Prostate gland (tissue), 2 donors: ENCODE results near the gene SORBS1.

Experiments used
- POLR2A ChIP-seq: fragments of 450-650 bp; IDR thresholded peaks from one replicate; pipeline ENCODE4 v1.6.1; 2016; ENCODE audit warnings: antibody characterized with exemption, mild to moderate bottlenecking
- TF ChIP-seq, protein P1 (sequence below), 4 experiments: fragments of 200-600 bp in 2 of 4; fragments of 450-650 bp in 2 of 4; sonication (generic) in 2 of 4; IDR thresholded peaks; 1 replicate in 3 of 4; 2 replicates in 1 of 4; pipeline ENCODE4 v1.5.1; 2016 to 2019; ENCODE audit warnings: antibody characterized with exemption in 4 of 4, mild to moderate bottlenecking in 2 of 4, moderate library complexity in 2 of 4

DNA sequence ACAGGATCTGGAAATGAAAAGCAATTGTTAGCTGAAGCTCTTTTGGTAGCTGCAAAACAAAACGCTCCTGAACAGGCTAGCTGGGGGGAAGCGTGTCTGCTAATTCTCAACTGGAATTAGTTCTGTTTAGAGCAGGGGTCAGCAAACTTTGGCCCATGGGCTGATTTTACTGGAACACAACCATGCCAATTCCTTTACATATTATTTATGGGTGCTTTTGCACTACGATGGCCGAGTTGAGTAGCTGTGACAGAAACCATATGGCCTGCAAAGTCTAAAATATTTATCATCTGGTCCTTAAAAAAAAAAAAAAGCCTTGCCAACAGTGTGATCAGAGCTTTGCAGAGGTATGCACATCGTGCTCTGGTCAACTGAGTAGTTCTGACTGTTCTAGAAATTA lies 162.0 kb downstream of the SORBS1 start:
- TF ChIP-seq, protein P1, sequence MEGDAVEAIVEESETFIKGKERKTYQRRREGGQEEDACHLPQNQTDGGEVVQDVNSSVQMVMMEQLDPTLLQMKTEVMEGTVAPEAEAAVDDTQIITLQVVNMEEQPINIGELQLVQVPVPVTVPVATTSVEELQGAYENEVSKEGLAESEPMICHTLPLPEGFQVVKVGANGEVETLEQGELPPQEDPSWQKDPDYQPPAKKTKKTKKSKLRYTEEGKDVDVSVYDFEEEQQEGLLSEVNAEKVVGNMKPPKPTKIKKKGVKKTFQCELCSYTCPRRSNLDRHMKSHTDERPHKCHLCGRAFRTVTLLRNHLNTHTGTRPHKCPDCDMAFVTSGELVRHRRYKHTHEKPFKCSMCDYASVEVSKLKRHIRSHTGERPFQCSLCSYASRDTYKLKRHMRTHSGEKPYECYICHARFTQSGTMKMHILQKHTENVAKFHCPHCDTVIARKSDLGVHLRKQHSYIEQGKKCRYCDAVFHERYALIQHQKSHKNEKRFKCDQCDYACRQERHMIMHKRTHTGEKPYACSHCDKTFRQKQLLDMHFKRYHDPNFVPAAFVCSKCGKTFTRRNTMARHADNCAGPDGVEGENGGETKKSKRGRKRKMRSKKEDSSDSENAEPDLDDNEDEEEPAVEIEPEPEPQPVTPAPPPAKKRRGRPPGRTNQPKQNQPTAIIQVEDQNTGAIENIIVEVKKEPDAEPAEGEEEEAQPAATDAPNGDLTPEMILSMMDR (IDR thresholded peaks at IDR 0.05), result no peak
- no peak for TF ChIP-seq POLR2A
